HEK293 (cell line): Measurements from ENCODE around the gene RALA.
A peak's percentile ranks its signal among the peaks of the same experiment; 100 is the strongest.

ENCODE experiments used
- BCL6B ChIP-seq: fragments of 450-650 bp; formaldehyde crosslinking; IDR thresholded peaks from 2 replicates; pipeline ENCODE4 v1.5.1; 2017; ENCODE audit warnings: missing biosample characterization, missing genetic modification characterization
- FEZF1 ChIP-seq: fragments of 450-650 bp; formaldehyde crosslinking; IDR thresholded peaks from 2 replicates; pipeline ENCODE4 v1.5.1; 2016; ENCODE audit warnings: missing biosample characterization, missing genetic modification characterization
- IKZF3 ChIP-seq: fragments of 450-650 bp; IDR thresholded peaks from 2 replicates; pipeline ENCODE4 v1.5.0; 2018; ENCODE audit warnings: missing biosample characterization, mild to moderate bottlenecking, missing genetic modification characterization, moderate library complexity
- KLF9 ChIP-seq: fragments of 450-650 bp; formaldehyde crosslinking; IDR thresholded peaks from 2 replicates; pipeline ENCODE4 v1.5.1; 2016; ENCODE audit warnings: missing biosample characterization, missing genetic modification characterization, low read depth
- MZF1 ChIP-seq: fragments of 450-650 bp; formaldehyde crosslinking; IDR thresholded peaks from 2 replicates; pipeline ENCODE4 v1.5.1; 2017; ENCODE audit warnings: missing biosample characterization, missing genetic modification characterization, borderline replicate concordance
- SP3 ChIP-seq: fragments of 450-650 bp; formaldehyde crosslinking; IDR thresholded peaks from 2 replicates; pipeline ENCODE4 v1.5.1; 2016; ENCODE audit warnings: missing biosample characterization, missing genetic modification characterization
- SP7 ChIP-seq: fragments of 450-650 bp; formaldehyde crosslinking; IDR thresholded peaks from 2 replicates; pipeline ENCODE4 v1.5.1; 2016; ENCODE audit warnings: missing biosample characterization, missing genetic modification characterization
- WT1 ChIP-seq: fragments of 450-650 bp; formaldehyde crosslinking; IDR thresholded peaks from 2 replicates; pipeline ENCODE4 v1.5.1; 2016; ENCODE audit warnings: missing biosample characterization, missing genetic modification characterization
- YY1 ChIP-seq: fragments of 450-650 bp; formaldehyde crosslinking; IDR thresholded peaks from 2 replicates; pipeline ENCODE4 v1.5.1; 2018; ENCODE audit warnings: missing biosample characterization, missing genetic modification characterization
- ZBTB1 ChIP-seq: fragments of 450-650 bp; formaldehyde crosslinking; IDR thresholded peaks from 2 replicates; pipeline ENCODE4 v1.5.1; 2016; ENCODE audit warnings: missing biosample characterization, missing genetic modification characterization
- ZBTB11 ChIP-seq: fragments of 450-650 bp; formaldehyde crosslinking; conservative IDR thresholded peaks from 2 replicates; pipeline ENCODE4 v1.5.1; 2016; ENCODE audit warnings: low read depth, missing biosample characterization, missing genetic modification characterization
- ZEB2 ChIP-seq: fragments of 450-650 bp; formaldehyde crosslinking; IDR thresholded peaks from 2 replicates; pipeline ENCODE4 v1.5.1; 2016; ENCODE audit warnings: missing biosample characterization, missing genetic modification characterization
- ZFP3 ChIP-seq: fragments of 450-650 bp; formaldehyde crosslinking; IDR thresholded peaks from 2 replicates; pipeline ENCODE4 v1.5.1; 2016; ENCODE audit warnings: low read depth, missing biosample characterization, missing genetic modification characterization
- ZFP37 ChIP-seq: fragments of 450-650 bp; formaldehyde crosslinking; IDR thresholded peaks from 2 replicates; pipeline ENCODE4 v1.5.1; 2016; ENCODE audit warnings: missing biosample characterization, missing genetic modification characterization
- ZIC2 ChIP-seq: fragments of 450-650 bp; formaldehyde crosslinking; IDR thresholded peaks from 2 replicates; pipeline ENCODE4 v1.5.1; 2016; ENCODE audit warnings: missing biosample characterization, missing genetic modification characterization
- ZNF146 ChIP-seq: fragments of 450-650 bp; formaldehyde crosslinking; IDR thresholded peaks from 2 replicates; pipeline ENCODE4 v1.5.1; 2016; ENCODE audit warnings: missing biosample characterization, missing genetic modification characterization
- ZNF202 ChIP-seq: fragments of 450-650 bp; formaldehyde crosslinking; IDR thresholded peaks from 2 replicates; pipeline ENCODE4 v1.5.1; 2016; ENCODE audit warnings: missing biosample characterization, missing genetic modification characterization, borderline replicate concordance
- ZNF23 ChIP-seq: fragments of 450-650 bp; formaldehyde crosslinking; IDR thresholded peaks from 2 replicates; pipeline ENCODE4 v1.5.1; 2016; ENCODE audit warnings: missing biosample characterization, missing genetic modification characterization, borderline replicate concordance
- ZNF239 ChIP-seq: fragments of 450-650 bp; formaldehyde crosslinking; IDR thresholded peaks from 2 replicates; pipeline ENCODE4 v1.5.1; 2016; ENCODE audit warnings: missing biosample characterization, missing genetic modification characterization
- ZNF24 ChIP-seq: fragments of 450-650 bp; formaldehyde crosslinking; IDR thresholded peaks from 2 replicates; pipeline ENCODE4 v1.5.1; 2016; ENCODE audit warnings: missing biosample characterization, missing genetic modification characterization
- ZNF335 ChIP-seq: fragments of 450-650 bp; formaldehyde crosslinking; conservative IDR thresholded peaks from 2 replicates; pipeline ENCODE4 v1.5.1; 2016; ENCODE audit warnings: missing biosample characterization, missing genetic modification characterization
- ZNF404 ChIP-seq: fragments of 450-650 bp; formaldehyde crosslinking; IDR thresholded peaks from 2 replicates; pipeline ENCODE4 v1.5.1; 2017; ENCODE audit warnings: missing biosample characterization, missing genetic modification characterization
- ZNF423 ChIP-seq: fragments of 450-650 bp; formaldehyde crosslinking; IDR thresholded peaks from 2 replicates; pipeline ENCODE4 v1.5.1; 2016; ENCODE audit warnings: missing biosample characterization, missing genetic modification characterization
- ZNF48 ChIP-seq: fragments of 450-650 bp; formaldehyde crosslinking; IDR thresholded peaks from 2 replicates; pipeline ENCODE4 v1.5.1; 2016; ENCODE audit warnings: missing biosample characterization, missing genetic modification characterization
- ZNF529 ChIP-seq: fragments of 450-650 bp; formaldehyde crosslinking; IDR thresholded peaks from 2 replicates; pipeline ENCODE4 v1.5.1; 2017; ENCODE audit warnings: missing genetic modification characterization, missing biosample characterization; ENCODE audit not compliant: insufficient replicate concordance
- ZNF530 ChIP-seq: fragments of 450-650 bp; formaldehyde crosslinking; IDR thresholded peaks from 2 replicates; pipeline ENCODE4 v1.5.1; 2016; ENCODE audit warnings: low read depth, missing biosample characterization, missing genetic modification characterization
- ZNF560 ChIP-seq: fragments of 450-650 bp; formaldehyde crosslinking; IDR thresholded peaks from 2 replicates; pipeline ENCODE4 v1.5.1; 2017; ENCODE audit warnings: missing biosample characterization, missing genetic modification characterization, borderline replicate concordance
- ZNF561 ChIP-seq: fragments of 450-650 bp; IDR thresholded peaks from 2 replicates; pipeline ENCODE4 v1.5.1; 2018; ENCODE audit warnings: missing biosample characterization, missing genetic modification characterization, borderline replicate concordance
- ZNF580 ChIP-seq: fragments of 450-650 bp; formaldehyde crosslinking; IDR thresholded peaks from 2 replicates; pipeline ENCODE4 v1.5.1; 2016; ENCODE audit warnings: missing biosample characterization, missing genetic modification characterization
- ZNF621 ChIP-seq: fragments of 450-650 bp; formaldehyde crosslinking; IDR thresholded peaks from 2 replicates; pipeline ENCODE4 v1.5.1; 2017; ENCODE audit warnings: missing biosample characterization, missing genetic modification characterization
- ZNF629 ChIP-seq: fragments of 450-650 bp; formaldehyde crosslinking; IDR thresholded peaks from 2 replicates; pipeline ENCODE4 v1.5.1; 2017; ENCODE audit warnings: missing biosample characterization, missing genetic modification characterization
- ZXDB ChIP-seq: fragments of 450-650 bp; formaldehyde crosslinking; IDR thresholded peaks from 2 replicates; pipeline ENCODE4 v1.5.1; 2016; ENCODE audit warnings: missing biosample characterization, missing genetic modification characterization
- TF ChIP-seq, protein P1 (sequence below): fragments of 450-650 bp; formaldehyde crosslinking; IDR thresholded peaks from 2 replicates; pipeline ENCODE4 v1.5.1; 2016; ENCODE audit warnings: missing biosample characterization, missing genetic modification characterization, low read depth
- TF ChIP-seq, protein P2 (sequence below): fragments of 450-650 bp; formaldehyde crosslinking; IDR thresholded peaks from 2 replicates; pipeline ENCODE4 v1.5.1; 2016; ENCODE audit warnings: missing biosample characterization, missing genetic modification characterization

RALA gene

GRCh38 chr7:39583539-39583938, 39.8 kb upstream of the RALA start (continued):
- TF ChIP-seq ZNF23 (no peak), ZNF629 (tag by site-specific recombination) (peak; percentile 74), BCL6B (tag by site-specific recombination) (no peak), YY1 (tag by site-specific recombination) (no peak), SP3 (tag by site-specific recombination) (no peak), ZNF146 (tag by site-specific recombination) (no peak), ZNF561 (tag by site-specific recombination) (no peak), FEZF1 (no peak), ZXDB (tag by site-specific recombination) (no peak), ZNF202 (tag by site-specific recombination) (no peak), ZNF580 (tag by site-specific recombination) (no peak), ZFP37 (tag by site-specific recombination) (no peak), ZNF423 (tag by site-specific recombination) (no peak), ZNF404 (no peak), SP7 (tag by site-specific recombination) (peak; percentile 66), ZNF560 (no peak), ZNF529 (no peak), ZNF239 (tag by site-specific recombination) (no peak), ZNF48 (tag by site-specific recombination) (no peak), IKZF3 (tag by site-specific recombination) (no peak), KLF9 (no peak), ZIC2 (tag by site-specific recombination) (no peak), ZBTB1 (no peak), ZNF621 (no peak), ZFP3 (tag by site-specific recombination) (no peak), ZEB2 (tag by site-specific recombination) (0 out of 2 replicates have a peak, but pooled peaks have one; percentile 18), ZNF335 (tag by site-specific recombination) (no peak), MZF1 (tag by site-specific recombination) (no peak), WT1 (tag by site-specific recombination) (no peak), ZNF530 (no peak), ZBTB11 (tag by site-specific recombination) (no peak), ZNF24 (tag by site-specific recombination) (no peak; the same call in 1 of the 2 replicates)
- TF ChIP-seq, protein P1, sequence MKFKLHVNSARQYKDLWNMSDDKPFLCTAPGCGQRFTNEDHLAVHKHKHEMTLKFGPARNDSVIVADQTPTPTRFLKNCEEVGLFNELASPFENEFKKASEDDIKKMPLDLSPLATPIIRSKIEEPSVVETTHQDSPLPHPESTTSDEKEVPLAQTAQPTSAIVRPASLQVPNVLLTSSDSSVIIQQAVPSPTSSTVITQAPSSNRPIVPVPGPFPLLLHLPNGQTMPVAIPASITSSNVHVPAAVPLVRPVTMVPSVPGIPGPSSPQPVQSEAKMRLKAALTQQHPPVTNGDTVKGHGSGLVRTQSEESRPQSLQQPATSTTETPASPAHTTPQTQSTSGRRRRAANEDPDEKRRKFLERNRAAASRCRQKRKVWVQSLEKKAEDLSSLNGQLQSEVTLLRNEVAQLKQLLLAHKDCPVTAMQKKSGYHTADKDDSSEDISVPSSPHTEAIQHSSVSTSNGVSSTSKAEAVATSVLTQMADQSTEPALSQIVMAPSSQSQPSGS (tag by site-specific recombination), result peak; percentile 81
- TF ChIP-seq, protein P2, sequence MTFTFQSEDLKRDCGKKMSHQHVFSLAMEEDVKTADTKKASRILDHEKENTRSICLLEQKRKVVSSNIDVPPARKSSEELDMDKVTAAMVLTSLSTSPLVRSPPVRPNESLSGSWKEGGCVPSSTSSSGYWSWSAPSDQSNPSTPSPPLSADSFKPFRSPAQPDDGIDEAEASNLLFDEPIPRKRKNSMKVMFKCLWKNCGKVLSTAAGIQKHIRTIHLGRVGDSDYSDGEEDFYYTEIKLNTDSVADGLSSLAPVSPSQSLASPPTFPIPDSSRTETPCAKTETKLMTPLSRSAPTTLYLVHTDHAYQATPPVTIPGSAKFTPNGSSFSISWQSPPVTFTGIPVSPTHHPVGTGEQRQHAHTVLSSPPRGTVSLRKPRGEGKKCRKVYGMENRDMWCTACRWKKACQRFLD (tag by site-specific recombination), result no peak
